ENCODE results near the gene SNX7. TPM values are rescaled to one million over a fixed set of nuclear protein-coding genes. Genes with fewer than 3 reads are reported as not detected.

SNX7 gene
- total and polyA plus RNA-seq, 2 donors from 2014 or later = 28.4 to 34.6 TPM

DNA sequence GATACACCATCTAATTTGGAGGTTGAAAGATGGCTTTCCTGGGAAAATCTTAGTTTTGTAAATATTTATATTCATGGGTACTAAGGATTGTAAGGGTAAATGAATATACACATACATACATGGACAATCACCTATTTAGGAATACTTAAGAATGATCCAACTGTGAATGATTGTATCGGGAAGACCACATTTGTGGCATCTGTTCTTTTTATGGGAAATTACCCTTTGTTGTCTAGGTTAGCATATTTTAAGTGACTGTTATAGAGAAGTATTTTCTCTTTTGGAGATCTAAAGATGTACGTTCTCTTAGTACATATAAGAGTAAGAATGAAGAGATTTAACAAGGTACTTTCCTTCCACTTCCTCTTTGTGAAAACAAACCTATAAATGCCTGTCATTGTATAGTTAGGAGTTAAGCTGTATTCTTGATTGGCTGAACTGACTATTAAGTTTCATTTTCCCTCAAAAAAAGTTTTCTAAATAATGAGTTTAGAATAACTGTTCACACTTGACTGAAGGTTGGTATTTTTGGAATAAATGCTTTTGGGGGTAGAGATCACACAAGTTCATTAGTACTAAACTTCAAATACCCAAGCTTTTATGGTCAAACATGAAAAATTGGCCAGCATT is 26.7 kb downstream of the SNX7 start:
- no peaks in the 10 kb centered on the region for H3K9me3 ChIP-seq (ENCODE audit: control insufficient read depth in 2 of 3, insufficient read depth in 1 of 3, low read length in 3 of 3)
- H3K4me1 ChIP-seq (ENCODE audit: control insufficient read depth in 2 of 3, insufficient read depth in 2 of 3, low read depth in 1 of 3, low read length in 3 of 3) = no peaks in the 10 kb centered on the region
- H3K9ac ChIP-seq (ENCODE audit: low read length in 3 of 3) = no peak overlapping the region
- no peak overlapping the region for H3K4me3 ChIP-seq (ENCODE audit: low read length in 3 of 3)
- H3K36me3 ChIP-seq (ENCODE audit: control insufficient read depth in 2 of 3, insufficient read depth in 3 of 3, low read length in 3 of 3) = no peaks in the 10 kb centered on the region
- no peak overlapping the region for H3K27ac ChIP-seq (ENCODE audit: low read depth in 2 of 2, low read length in 2 of 2)
- FAIRE-seq (no peak), DNase-seq (no peak)
- H3K27me3 ChIP-seq (ENCODE audit: control insufficient read depth, insufficient read depth, low read length) = no peaks in the 10 kb centered on the region
- intact Hi-C loops (cut with DNase I) = no loop called here
- TF ChIP-seq, protein P1, sequence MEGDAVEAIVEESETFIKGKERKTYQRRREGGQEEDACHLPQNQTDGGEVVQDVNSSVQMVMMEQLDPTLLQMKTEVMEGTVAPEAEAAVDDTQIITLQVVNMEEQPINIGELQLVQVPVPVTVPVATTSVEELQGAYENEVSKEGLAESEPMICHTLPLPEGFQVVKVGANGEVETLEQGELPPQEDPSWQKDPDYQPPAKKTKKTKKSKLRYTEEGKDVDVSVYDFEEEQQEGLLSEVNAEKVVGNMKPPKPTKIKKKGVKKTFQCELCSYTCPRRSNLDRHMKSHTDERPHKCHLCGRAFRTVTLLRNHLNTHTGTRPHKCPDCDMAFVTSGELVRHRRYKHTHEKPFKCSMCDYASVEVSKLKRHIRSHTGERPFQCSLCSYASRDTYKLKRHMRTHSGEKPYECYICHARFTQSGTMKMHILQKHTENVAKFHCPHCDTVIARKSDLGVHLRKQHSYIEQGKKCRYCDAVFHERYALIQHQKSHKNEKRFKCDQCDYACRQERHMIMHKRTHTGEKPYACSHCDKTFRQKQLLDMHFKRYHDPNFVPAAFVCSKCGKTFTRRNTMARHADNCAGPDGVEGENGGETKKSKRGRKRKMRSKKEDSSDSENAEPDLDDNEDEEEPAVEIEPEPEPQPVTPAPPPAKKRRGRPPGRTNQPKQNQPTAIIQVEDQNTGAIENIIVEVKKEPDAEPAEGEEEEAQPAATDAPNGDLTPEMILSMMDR (IDR thresholded peaks at IDR 0.05; ENCODE audit: borderline replicate concordance, extremely low read depth, insufficient read depth) = no peak

DNA sequence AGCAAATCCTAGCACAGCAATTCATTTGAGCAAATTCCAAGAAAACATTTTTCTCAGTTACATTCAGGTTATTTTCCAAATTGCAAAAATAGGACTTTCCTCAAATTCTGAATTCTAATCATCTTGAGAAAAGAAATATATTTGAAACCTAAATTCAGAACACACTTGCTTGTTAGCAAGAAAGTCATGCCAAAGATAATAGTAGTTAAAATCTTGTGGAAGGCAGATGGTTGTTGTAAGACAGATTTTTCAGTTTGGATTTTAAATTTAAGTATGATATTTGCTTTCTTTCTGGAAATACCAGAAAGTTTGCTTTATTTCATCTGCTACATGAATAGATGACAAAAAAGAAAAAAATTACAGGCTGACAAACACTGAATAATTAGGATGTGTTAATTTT is 29.1 kb downstream of the SNX7 start:
- Histone ChIP-seq H3K9ac (ENCODE audit: low read length in 3 of 3) (no peak overlapping the region), H3K27me3 (ENCODE audit: control insufficient read depth, insufficient read depth, low read length) (no peaks in the 10 kb centered on the region), H3K4me1 (ENCODE audit: control insufficient read depth in 2 of 3, insufficient read depth in 2 of 3, low read depth in 1 of 3, low read length in 3 of 3) (no peaks in the 10 kb centered on the region), H3K27ac (ENCODE audit: low read depth in 2 of 2, low read length in 2 of 2) (no peak overlapping the region), H3K4me3 (ENCODE audit: low read length in 3 of 3) (no peak overlapping the region), H3K9me3 (ENCODE audit: control insufficient read depth in 2 of 3, insufficient read depth in 1 of 3, low read length in 3 of 3) (no peaks in the 10 kb centered on the region), H3K36me3 (ENCODE audit: control insufficient read depth in 2 of 3, insufficient read depth in 3 of 3, low read length in 3 of 3) (peaks cover 0 to 2% (median 0%) of the 10 kb centered on the region in 3 donors)
- TF ChIP-seq, protein P1 (IDR thresholded peaks at IDR 0.05; ENCODE audit: borderline replicate concordance, extremely low read depth, insufficient read depth) = no peak
- no peak for FAIRE-seq
- no peak for DNase-seq
- intact Hi-C loops (cut with DNase I) = no loop called here

DNA sequence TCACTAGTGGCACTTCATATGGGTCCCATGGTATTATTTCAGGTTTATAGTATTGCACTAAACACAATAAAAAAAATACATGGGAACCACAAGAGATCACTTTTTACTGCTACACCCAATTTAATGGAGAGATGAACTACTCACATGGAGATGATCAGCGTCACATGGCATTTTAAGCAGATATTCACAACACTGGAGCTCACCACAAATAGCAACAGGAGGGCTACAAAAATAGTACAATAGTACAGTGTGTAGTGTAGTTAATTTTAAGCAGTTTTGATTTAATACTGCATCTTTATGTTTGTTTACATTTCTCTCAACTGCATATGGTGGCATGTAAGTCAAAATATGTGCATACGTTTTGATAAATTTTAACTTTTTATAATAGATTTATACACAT is 31.0 kb downstream of the SNX7 start:
- Histone ChIP-seq H3K9me3 (ENCODE audit: control insufficient read depth in 2 of 3, insufficient read depth in 1 of 3, low read length in 3 of 3) (no peaks in the 10 kb centered on the region), H3K36me3 (ENCODE audit: control insufficient read depth in 2 of 3, insufficient read depth in 3 of 3, low read length in 3 of 3) (peaks cover 0 to 2% (median 0%) of the 10 kb centered on the region in 3 donors), H3K4me3 (ENCODE audit: low read length in 3 of 3) (no peak overlapping the region), H3K9ac (ENCODE audit: low read length in 3 of 3) (no peak overlapping the region), H3K27ac (ENCODE audit: low read depth in 2 of 2, low read length in 2 of 2) (no peak overlapping the region), H3K27me3 (ENCODE audit: control insufficient read depth, insufficient read depth, low read length) (no peaks in the 10 kb centered on the region), H3K4me1 (ENCODE audit: control insufficient read depth in 2 of 3, insufficient read depth in 2 of 3, low read depth in 1 of 3, low read length in 3 of 3) (no peaks in the 10 kb centered on the region)
- DNase-seq = no peak
- FAIRE-seq = no peak
- TF ChIP-seq, protein P1 (IDR thresholded peaks at IDR 0.05; ENCODE audit: borderline replicate concordance, extremely low read depth, insufficient read depth) = no peak
- intact Hi-C loops (cut with DNase I) = no loop called here

DNA sequence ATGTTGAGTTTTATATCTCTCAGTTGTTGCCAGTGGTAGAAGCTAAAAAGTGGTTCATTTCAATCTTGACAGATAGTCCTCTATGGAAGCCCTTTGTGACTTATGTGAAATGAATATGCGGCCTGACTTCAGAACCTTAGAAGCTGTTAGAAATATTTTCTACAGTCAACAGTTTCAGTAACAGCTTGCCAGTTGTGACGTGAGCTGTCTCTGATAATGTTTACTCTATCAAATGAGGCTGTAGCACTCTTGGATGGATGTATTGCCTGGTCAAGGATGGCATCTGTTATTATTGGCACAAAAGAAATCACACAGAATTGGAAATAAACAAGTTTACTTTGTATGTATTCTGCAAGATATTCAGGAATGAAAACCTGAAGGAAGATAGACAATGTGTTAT is 31.9 kb downstream of the SNX7 start:
- H3K4me1 ChIP-seq (ENCODE audit: control insufficient read depth in 2 of 3, insufficient read depth in 2 of 3, low read depth in 1 of 3, low read length in 3 of 3) = no peaks in the 10 kb centered on the region
- DNase-seq (no peak), FAIRE-seq (no peak)
- TF ChIP-seq, protein P1 (IDR thresholded peaks at IDR 0.05; ENCODE audit: borderline replicate concordance, extremely low read depth, insufficient read depth) = no peak
- H3K9ac ChIP-seq (ENCODE audit: low read length in 3 of 3) = no peak overlapping the region
- peaks cover 0 to 2% (median 0%) of the 10 kb centered on the region in 3 donors for H3K36me3 ChIP-seq (ENCODE audit: control insufficient read depth in 2 of 3, insufficient read depth in 3 of 3, low read length in 3 of 3)
- no peaks in the 10 kb centered on the region for H3K27me3 ChIP-seq (ENCODE audit: control insufficient read depth, insufficient read depth, low read length)
- no peak overlapping the region for H3K27ac ChIP-seq (ENCODE audit: low read depth in 2 of 2, low read length in 2 of 2)
- intact Hi-C loops (cut with DNase I) = no loop called here
- H3K9me3 ChIP-seq (ENCODE audit: control insufficient read depth in 2 of 3, insufficient read depth in 1 of 3, low read length in 3 of 3) = no peaks in the 10 kb centered on the region
- no peak overlapping the region for H3K4me3 ChIP-seq (ENCODE audit: low read length in 3 of 3)
